K562 (cell line): Measurements from ENCODE around the gene ZNF300. TPM values are rescaled to one million over a fixed set of nuclear protein-coding genes. Genes with fewer than 3 reads are reported as not detected.

Source experiments
- ARID1B ChIP-seq: fragments of 450-650 bp; IDR thresholded peaks from 2 replicates; pipeline ENCODE4 v1.6.1; 2016; ENCODE audit warnings: antibody characterized with exemption, mild to moderate bottlenecking, inconsistent platforms
- EZH2 ChIP-seq: IDR thresholded peaks from 2 replicates; pipeline ENCODE4 v1.6.1; 2012; ENCODE audit warnings: low read depth, mild to moderate bottlenecking, inconsistent platforms, low read length, borderline replicate concordance
- HMG20B ChIP-seq: fragments of 250-450 bp; sonication (Bioruptor Pico); IDR thresholded peaks from 2 replicates; pipeline ENCODE4 v1.5.0; 2021; ENCODE audit warnings: mild to moderate bottlenecking
- KAT2B ChIP-seq: IDR thresholded peaks from one replicate; pipeline ENCODE4 v1.6.1; 2012; ENCODE audit warnings: low read depth, mild to moderate bottlenecking, control low read depth, inconsistent platforms, low read length, moderate library complexity
- NFXL1 ChIP-seq: fragments of 450-650 bp; formaldehyde crosslinking; IDR thresholded peaks from 2 replicates; pipeline ENCODE4 v1.4.0; 2021; ENCODE audit warnings: mild to moderate bottlenecking
- RBM15 ChIP-seq: fragments of 200-400 bp; formaldehyde crosslinking; IDR thresholded peaks from 2 replicates; pipeline ENCODE4 v1.6.1; 2018; ENCODE audit warnings: mild to moderate bottlenecking, low read length, moderate library complexity; ENCODE audit not compliant: insufficient read depth
- SFPQ ChIP-seq: fragments of 200-400 bp; formaldehyde crosslinking; IDR thresholded peaks from 2 replicates; pipeline ENCODE4 v1.6.1; 2017; ENCODE audit warnings: mild to moderate bottlenecking, low read depth, low read length, moderate library complexity
- ZMIZ1 ChIP-seq, 2 experiments: fragments of 150-350 bp in 1 of 2; IDR thresholded peaks; 2 replicates each; pipeline ENCODE4 v1.6.1; 2012 to 2016; ENCODE audit warnings: low read depth in 2 of 2, low read length in 2 of 2, mild to moderate bottlenecking in 1 of 2, moderate library complexity in 1 of 2
- ZNF197 ChIP-seq: fragments of 200-800 bp; sonication (Bioruptor generic); IDR thresholded peaks from 2 replicates; pipeline ENCODE4 v1.6.1; 2016; ENCODE audit warnings: low read depth, missing genetic modification characterization, missing compliant biosample characterization
- ZZZ3 ChIP-seq: fragments of 450-650 bp; IDR thresholded peaks from 2 replicates; pipeline ENCODE4 v1.6.1; 2016; ENCODE audit warnings: antibody characterized with exemption, mild to moderate bottlenecking, moderate library complexity
- polyA plus RNA-seq, 8 experiments: library from polyadenylated mRNA; depleted of rRNA in 4 of 8; stranded (reverse) in 5 of 8; unstranded in 3 of 8; fragments of >200 nt; fragmentation: Nextera tagmentation in 2 of 8; fragmentation: Illumina TruSeq in 1 of 8; extraction: Ambion mirVana in 2 of 8; extraction: Trizol in 1 of 8; gene quantifications; 2 replicates each; pipeline versions ENCODE4 v1.2.1 to v1.2.3, GENCODE V29; 2011 to 2014; ENCODE audit warnings: inconsistent platforms in 1 of 8, missing spikeins in 1 of 8
- total RNA-seq, 7 experiments: library from RNA; depleted of rRNA in 6 of 7; stranded (reverse); fragments of >200 nt in 6 of 7; fragmentation: Illumina TruSeq in 2 of 7; extraction: Trizol in 2 of 7; gene quantifications; 2 replicates each; pipeline versions ENCODE4 v1.2.1 to v1.2.3, GENCODE V29; 2011 to 2021; ENCODE audit warnings: low replicate concordance in 1 of 7
- TF ChIP-seq, protein P1 (sequence below): fragments of 450-650 bp; IDR thresholded peaks from 2 replicates; pipeline ENCODE4 v1.7.0; 2016; ENCODE audit warnings: borderline replicate concordance
- TF ChIP-seq, protein P2 (sequence below): sonication (generic); formaldehyde crosslinking; IDR thresholded peaks from 2 replicates; pipeline ENCODE4 v1.8.1; 2023; ENCODE audit warnings: mild to moderate bottlenecking, missing genetic modification reagents
- TF ChIP-seq, protein P3 (sequence below): fragments of 450-650 bp; IDR thresholded peaks from 2 replicates; pipeline ENCODE4 v1.6.1; 2018; ENCODE audit not compliant: partially characterized antibody

The ZNF300 gene
- total and polyA plus RNA-seq, 9 of the 15 experiments (the other 6 are each of a cell fraction or from before 2014, with no cell fraction given) = 4.4 to 13.2 (median 11.1) TPM

DNA sequence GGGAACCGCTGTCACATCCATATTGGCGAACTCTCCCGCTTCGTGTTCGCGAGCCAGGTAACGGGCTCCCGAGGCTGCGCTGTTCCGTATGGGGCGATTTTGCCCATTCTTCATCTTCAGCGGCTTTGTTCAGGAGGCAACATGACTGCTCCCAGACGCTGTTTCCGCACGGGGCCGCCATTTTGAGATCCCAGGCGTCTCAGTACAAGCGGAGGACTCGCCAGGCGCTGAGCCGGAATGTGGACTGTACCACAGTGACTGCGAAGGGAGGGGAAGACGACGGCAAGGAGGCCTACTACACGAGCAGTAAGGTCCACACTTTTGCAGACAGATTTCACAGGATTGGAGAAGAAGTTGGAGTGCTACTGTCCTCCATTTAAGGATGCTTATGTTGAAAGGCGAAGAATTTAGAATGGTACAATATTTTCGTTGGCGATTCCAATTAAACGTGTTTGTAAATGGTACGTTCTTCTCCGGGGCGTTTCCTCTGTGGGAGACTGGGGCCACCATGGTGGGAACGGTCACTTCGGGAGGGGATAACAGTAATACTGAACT is 41.6 kb upstream of the ZNF300 start (continued):
- TF ChIP-seq, protein P1, sequence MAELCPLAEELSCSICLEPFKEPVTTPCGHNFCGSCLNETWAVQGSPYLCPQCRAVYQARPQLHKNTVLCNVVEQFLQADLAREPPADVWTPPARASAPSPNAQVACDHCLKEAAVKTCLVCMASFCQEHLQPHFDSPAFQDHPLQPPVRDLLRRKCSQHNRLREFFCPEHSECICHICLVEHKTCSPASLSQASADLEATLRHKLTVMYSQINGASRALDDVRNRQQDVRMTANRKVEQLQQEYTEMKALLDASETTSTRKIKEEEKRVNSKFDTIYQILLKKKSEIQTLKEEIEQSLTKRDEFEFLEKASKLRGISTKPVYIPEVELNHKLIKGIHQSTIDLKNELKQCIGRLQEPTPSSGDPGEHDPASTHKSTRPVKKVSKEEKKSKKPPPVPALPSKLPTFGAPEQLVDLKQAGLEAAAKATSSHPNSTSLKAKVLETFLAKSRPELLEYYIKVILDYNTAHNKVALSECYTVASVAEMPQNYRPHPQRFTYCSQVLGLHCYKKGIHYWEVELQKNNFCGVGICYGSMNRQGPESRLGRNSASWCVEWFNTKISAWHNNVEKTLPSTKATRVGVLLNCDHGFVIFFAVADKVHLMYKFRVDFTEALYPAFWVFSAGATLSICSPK = no peak
- TF ChIP-seq ZMIZ1 (IDR thresholded peaks at IDR 0.05; ENCODE audit: low read depth in 2 of 2, low read length in 2 of 2) (no peak), EZH2 (no peak), RBM15 (no peak), NFXL1 (no peak), HMG20B (no peak), KAT2B (no peak), ZNF197 (no peak), SFPQ (no peak), ZZZ3 (no peak), ARID1B (no peak)
- TF ChIP-seq, protein P2, sequence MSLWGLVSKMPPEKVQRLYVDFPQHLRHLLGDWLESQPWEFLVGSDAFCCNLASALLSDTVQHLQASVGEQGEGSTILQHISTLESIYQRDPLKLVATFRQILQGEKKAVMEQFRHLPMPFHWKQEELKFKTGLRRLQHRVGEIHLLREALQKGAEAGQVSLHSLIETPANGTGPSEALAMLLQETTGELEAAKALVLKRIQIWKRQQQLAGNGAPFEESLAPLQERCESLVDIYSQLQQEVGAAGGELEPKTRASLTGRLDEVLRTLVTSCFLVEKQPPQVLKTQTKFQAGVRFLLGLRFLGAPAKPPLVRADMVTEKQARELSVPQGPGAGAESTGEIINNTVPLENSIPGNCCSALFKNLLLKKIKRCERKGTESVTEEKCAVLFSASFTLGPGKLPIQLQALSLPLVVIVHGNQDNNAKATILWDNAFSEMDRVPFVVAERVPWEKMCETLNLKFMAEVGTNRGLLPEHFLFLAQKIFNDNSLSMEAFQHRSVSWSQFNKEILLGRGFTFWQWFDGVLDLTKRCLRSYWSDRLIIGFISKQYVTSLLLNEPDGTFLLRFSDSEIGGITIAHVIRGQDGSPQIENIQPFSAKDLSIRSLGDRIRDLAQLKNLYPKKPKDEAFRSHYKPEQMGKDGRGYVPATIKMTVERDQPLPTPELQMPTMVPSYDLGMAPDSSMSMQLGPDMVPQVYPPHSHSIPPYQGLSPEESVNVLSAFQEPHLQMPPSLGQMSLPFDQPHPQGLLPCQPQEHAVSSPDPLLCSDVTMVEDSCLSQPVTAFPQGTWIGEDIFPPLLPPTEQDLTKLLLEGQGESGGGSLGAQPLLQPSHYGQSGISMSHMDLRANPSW (CRISPR knock-in tag) = no peak
- TF ChIP-seq, protein P3, sequence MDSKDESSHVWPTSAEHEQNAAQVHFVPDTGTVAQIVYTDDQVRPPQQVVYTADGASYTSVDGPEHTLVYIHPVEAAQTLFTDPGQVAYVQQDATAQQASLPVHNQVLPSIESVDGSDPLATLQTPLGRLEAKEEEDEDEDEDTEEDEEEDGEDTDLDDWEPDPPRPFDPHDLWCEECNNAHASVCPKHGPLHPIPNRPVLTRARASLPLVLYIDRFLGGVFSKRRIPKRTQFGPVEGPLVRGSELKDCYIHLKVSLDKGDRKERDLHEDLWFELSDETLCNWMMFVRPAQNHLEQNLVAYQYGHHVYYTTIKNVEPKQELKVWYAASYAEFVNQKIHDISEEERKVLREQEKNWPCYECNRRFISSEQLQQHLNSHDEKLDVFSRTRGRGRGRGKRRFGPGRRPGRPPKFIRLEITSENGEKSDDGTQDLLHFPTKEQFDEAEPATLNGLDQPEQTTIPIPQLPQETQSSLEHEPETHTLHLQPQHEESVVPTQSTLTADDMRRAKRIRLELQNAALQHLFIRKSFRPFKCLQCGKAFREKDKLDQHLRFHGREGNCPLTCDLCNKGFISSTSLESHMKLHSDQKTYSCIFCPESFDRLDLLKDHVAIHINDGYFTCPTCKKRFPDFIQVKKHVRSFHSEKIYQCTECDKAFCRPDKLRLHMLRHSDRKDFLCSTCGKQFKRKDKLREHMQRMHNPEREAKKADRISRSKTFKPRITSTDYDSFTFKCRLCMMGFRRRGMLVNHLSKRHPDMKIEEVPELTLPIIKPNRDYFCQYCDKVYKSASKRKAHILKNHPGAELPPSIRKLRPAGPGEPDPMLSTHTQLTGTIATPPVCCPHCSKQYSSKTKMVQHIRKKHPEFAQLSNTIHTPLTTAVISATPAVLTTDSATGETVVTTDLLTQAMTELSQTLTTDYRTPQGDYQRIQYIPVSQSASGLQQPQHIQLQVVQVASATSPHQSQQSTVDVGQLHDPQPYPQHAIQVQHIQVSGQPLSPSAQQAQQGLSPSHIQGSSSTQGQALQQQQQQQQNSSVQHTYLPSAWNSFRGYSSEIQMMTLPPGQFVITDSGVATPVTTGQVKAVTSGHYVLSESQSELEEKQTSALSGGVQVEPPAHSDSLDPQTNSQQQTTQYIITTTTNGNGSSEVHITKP = peak; percentile 99
